ENCODE measurements around the gene CDSN.
"Not testable (repeated sequence)": the region's sequence is repeated elsewhere in the genome, so short reads cannot be mapped to it uniquely, and the experiment has no call there.

DNA sequence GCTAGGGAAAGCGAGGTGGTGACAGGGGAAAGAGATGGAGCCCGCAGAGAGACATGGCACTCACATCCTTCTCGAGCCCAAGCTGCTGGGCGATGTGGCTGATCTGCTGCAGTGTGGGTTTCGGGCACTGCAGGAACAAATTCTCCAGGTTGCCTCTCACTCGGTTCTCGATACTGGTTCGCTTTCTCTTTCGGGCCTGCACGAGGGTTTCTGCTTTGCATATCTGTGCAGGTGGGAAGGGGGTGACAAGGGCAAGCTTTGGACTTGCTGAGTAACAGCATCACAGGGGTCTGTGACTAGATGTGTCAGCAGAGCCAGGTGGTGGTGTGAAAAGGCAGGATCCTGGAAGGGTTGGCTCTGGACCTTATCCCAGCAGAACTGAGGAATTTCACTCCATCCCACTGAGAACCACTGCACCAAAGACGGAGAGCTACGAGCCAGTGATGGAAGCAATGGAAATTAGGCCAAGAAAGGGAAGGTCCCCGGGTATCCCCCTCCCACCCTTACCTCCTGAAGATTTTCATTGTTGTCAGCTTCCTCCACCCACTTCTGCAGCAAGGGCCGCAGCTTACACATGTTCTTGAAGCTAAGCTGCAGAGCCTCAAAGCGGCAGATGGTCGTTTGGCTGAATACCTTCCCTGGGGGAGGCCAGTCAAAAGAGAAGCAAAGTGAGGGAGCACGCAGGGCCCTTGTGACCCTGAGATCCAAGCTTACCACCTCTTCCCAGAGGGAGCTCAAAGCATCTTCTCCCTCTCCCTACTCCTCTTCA, 45.0 kb upstream of the CDSN start:
- not testable (repeated sequence) for TF ChIP-seq POLR2AphosphoS5 (IDR thresholded peaks at IDR 0.05)
- TF ChIP-seq, protein P1, sequence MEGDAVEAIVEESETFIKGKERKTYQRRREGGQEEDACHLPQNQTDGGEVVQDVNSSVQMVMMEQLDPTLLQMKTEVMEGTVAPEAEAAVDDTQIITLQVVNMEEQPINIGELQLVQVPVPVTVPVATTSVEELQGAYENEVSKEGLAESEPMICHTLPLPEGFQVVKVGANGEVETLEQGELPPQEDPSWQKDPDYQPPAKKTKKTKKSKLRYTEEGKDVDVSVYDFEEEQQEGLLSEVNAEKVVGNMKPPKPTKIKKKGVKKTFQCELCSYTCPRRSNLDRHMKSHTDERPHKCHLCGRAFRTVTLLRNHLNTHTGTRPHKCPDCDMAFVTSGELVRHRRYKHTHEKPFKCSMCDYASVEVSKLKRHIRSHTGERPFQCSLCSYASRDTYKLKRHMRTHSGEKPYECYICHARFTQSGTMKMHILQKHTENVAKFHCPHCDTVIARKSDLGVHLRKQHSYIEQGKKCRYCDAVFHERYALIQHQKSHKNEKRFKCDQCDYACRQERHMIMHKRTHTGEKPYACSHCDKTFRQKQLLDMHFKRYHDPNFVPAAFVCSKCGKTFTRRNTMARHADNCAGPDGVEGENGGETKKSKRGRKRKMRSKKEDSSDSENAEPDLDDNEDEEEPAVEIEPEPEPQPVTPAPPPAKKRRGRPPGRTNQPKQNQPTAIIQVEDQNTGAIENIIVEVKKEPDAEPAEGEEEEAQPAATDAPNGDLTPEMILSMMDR (IDR thresholded peaks at IDR 0.05), result not testable (repeated sequence)

All from breast epithelium (tissue), 3 donors.